Measurements from ENCODE around the gene DRAM2. TPM values are rescaled to one million over a fixed set of nuclear protein-coding genes. Genes with fewer than 3 reads are reported as not detected.

Gene DRAM2
- total RNA-seq, 1 experiment from 2014 or later = 34.4 TPM

DNA sequence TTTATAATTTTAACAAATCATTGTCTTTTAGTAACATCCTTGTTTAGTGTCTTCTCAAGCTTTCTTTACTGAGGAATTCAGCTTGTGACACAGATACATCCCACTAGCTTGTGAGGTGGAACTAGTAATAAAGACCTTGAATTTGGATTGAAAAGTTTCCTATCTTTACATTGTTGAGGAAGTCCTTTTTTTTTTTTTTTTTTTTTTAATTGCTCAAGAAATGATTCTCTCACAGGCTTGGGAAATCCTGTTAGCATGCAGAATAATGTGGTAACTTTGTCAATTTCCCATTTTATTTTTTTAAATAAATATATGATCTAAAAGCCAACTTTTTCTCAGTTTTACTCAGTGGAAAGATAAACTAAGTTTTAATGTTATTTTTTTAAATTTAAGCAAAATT, 44.8 kb upstream of the DRAM2 start:
- H3K4me1 ChIP-seq (ENCODE audit: insufficient read depth, low read length) = no peaks in the 10 kb centered on the region
- H3K23ac ChIP-seq (ENCODE audit: insufficient read length, low read depth, low read length) = no peak overlapping the region
- H3K9me3 ChIP-seq (ENCODE audit: control insufficient read depth, low read depth, low read length) = no peaks in the 10 kb centered on the region
- H2BK120ac ChIP-seq (ENCODE audit: low read depth, low read length, poor library complexity, severe bottlenecking) = no peak overlapping the region
- H3K36me3 Mint-ChIP-seq (ENCODE audit: insufficient read depth in 1 of 3, low read depth in 3 of 3) = peaks cover 16 to 55% (median 31%) of the 10 kb centered on the region in 3 experiments; a peak in 6 of 7 replicates
- no peak overlapping the region for H2BK15ac ChIP-seq (ENCODE audit: low read depth, low read length)
- H2AFZ ChIP-seq (ENCODE audit: low read length) = no peak overlapping the region
- H3K4me3 Mint-ChIP-seq = no peak overlapping the region
- no peaks in the 10 kb centered on the region for H3K4me1 Mint-ChIP-seq
- H4K20me1 ChIP-seq (ENCODE audit: control insufficient read depth, insufficient read depth, insufficient read length) = no peaks in the 10 kb centered on the region
- no peak overlapping the region for H3K27ac Mint-ChIP-seq
- H3K9me3 Mint-ChIP-seq = no peaks in the 10 kb centered on the region
- no peak for DNase-seq
- H3K9ac ChIP-seq (ENCODE audit: extremely low read depth, insufficient read length, low read length) = no peak overlapping the region
- H2BK12ac ChIP-seq (ENCODE audit: insufficient read length, low read depth, low read length) = no peak overlapping the region
- no peak overlapping the region for H3T11ph ChIP-seq (ENCODE audit: low read length)
- no peak overlapping the region for H2AK5ac ChIP-seq (ENCODE audit: insufficient read length, low read length)
- no peak overlapping the region for H4K5ac ChIP-seq (ENCODE audit: insufficient read length, low read depth, low read length)
- no peak overlapping the region for H3K56ac ChIP-seq (ENCODE audit: insufficient read length, low read depth, low read length)
- H2BK20ac ChIP-seq (ENCODE audit: low read depth, low read length, poor library complexity, severe bottlenecking) = no peak overlapping the region
- H3K27me3 Mint-ChIP-seq (ENCODE audit: low read depth) = no peaks in the 10 kb centered on the region
- H3K27me3 ChIP-seq (ENCODE audit: insufficient read depth, low read length) = no peaks in the 10 kb centered on the region
- H3K14ac ChIP-seq (ENCODE audit: insufficient read depth, low read length) = no peak overlapping the region
- H3K79me1 ChIP-seq (ENCODE audit: insufficient read depth, low read depth, low read length, poor library complexity, severe bottlenecking) = no peaks in the 10 kb centered on the region
- H4K8ac ChIP-seq (replicated peaks; ENCODE audit: insufficient read length, low read depth, low read length) = no peak overlapping the region
- H3K23me2 ChIP-seq (ENCODE audit: insufficient read length, low read depth, low read length, poor library complexity, severe bottlenecking) = no peaks in the 10 kb centered on the region
- no peak overlapping the region for H3K27ac ChIP-seq (ENCODE audit: insufficient read length, low read depth, low read length)
- H3K79me2 ChIP-seq (ENCODE audit: insufficient read depth, low read length) = no peaks in the 10 kb centered on the region
- no peak overlapping the region for H3K4ac ChIP-seq (ENCODE audit: low read depth, low read length)
- H2BK5ac ChIP-seq (ENCODE audit: insufficient read length, low read length) = no peak overlapping the region
- H4K91ac ChIP-seq (ENCODE audit: insufficient read length, low read depth, low read length) = no peak overlapping the region
- no peak overlapping the region for H3K18ac ChIP-seq (ENCODE audit: insufficient read length, low read depth, low read length)
- TF ChIP-seq, protein P1, sequence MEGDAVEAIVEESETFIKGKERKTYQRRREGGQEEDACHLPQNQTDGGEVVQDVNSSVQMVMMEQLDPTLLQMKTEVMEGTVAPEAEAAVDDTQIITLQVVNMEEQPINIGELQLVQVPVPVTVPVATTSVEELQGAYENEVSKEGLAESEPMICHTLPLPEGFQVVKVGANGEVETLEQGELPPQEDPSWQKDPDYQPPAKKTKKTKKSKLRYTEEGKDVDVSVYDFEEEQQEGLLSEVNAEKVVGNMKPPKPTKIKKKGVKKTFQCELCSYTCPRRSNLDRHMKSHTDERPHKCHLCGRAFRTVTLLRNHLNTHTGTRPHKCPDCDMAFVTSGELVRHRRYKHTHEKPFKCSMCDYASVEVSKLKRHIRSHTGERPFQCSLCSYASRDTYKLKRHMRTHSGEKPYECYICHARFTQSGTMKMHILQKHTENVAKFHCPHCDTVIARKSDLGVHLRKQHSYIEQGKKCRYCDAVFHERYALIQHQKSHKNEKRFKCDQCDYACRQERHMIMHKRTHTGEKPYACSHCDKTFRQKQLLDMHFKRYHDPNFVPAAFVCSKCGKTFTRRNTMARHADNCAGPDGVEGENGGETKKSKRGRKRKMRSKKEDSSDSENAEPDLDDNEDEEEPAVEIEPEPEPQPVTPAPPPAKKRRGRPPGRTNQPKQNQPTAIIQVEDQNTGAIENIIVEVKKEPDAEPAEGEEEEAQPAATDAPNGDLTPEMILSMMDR (conservative IDR thresholded peaks at IDR 0.05) = no peak
- H3K4me2 ChIP-seq (ENCODE audit: insufficient read depth, insufficient read length, low read length) = no peak overlapping the region

Measured in H9 (cell line).